Astrocyte (in vitro differentiated cells and primary cell): ENCODE data around the gene NECTIN4. TPM values are rescaled to one million over a fixed set of nuclear protein-coding genes. Genes with fewer than 3 reads are reported as not detected.
A peak's percentile ranks its signal among the peaks of the same experiment; 100 is the strongest.

Source experiments
- DNase-seq: peaks from one replicate; pipeline ENCODE4 v3.0.0-alpha.2; 2010; ENCODE audit warnings: low read depth
- FAIRE-seq: peaks from 2 replicates; lab custom pipeline; 2011; peaks lifted over from hg19 to GRCh38; lab: Jason Lieb, UNC
- H2AFZ ChIP-seq: 2 replicates; pipeline ENCODE4 v1.6.0; 2012; ENCODE audit warnings: low read depth, low read length, inconsistent platforms
- H3K27ac ChIP-seq: 2 replicates; pipeline ENCODE4 v1.5.1; 2011; ENCODE audit warnings: low read depth, low read length, inconsistent platforms
- H3K27me3 ChIP-seq: 2 replicates; pipeline ENCODE4 v1.6.0; 2011; ENCODE audit warnings: low read length, inconsistent platforms; ENCODE audit not compliant: insufficient read depth
- H3K36me3 ChIP-seq: 2 replicates; pipeline ENCODE4 v1.5.1; 2011; ENCODE audit warnings: low read length, inconsistent platforms; ENCODE audit not compliant: insufficient read depth
- H3K4me1 ChIP-seq: 2 replicates; pipeline ENCODE4 v1.5.1; 2011; ENCODE audit warnings: low read length, inconsistent platforms; ENCODE audit not compliant: insufficient read depth
- H3K4me2 ChIP-seq: 2 replicates; pipeline ENCODE4 v1.6.0; 2012; ENCODE audit warnings: low read length, inconsistent platforms
- H3K4me3 ChIP-seq: 2 replicates; pipeline ENCODE4 v1.5.1; 2011; ENCODE audit warnings: low read depth, mild to moderate bottlenecking, low read length, inconsistent platforms; ENCODE audit not compliant: insufficient read depth
- H3K79me2 ChIP-seq: 2 replicates; pipeline ENCODE4 v1.6.0; 2012; ENCODE audit warnings: mild to moderate bottlenecking, low read length, inconsistent platforms; ENCODE audit not compliant: insufficient read depth
- H3K9ac ChIP-seq: 2 replicates; pipeline ENCODE4 v1.6.0; 2012; ENCODE audit warnings: mild to moderate bottlenecking, low read length, inconsistent platforms
- H3K9me3 ChIP-seq: 2 replicates; pipeline ENCODE4 v1.5.1; 2012; ENCODE audit warnings: low read depth, mild to moderate bottlenecking, low read length, inconsistent platforms; ENCODE audit not compliant: insufficient read depth
- H4K20me1 ChIP-seq: 2 replicates; pipeline ENCODE4 v1.6.0; 2012; ENCODE audit warnings: low read length, inconsistent platforms; ENCODE audit not compliant: insufficient read depth
- H3K27ac Mint-ChIP-seq: one replicate; pipeline ENCODE4 v1.8.0; 2021; ENCODE audit warnings: mild to moderate bottlenecking, mixed read lengths; ENCODE audit not compliant: unreplicated experiment
- H3K27me3 Mint-ChIP-seq: one replicate; pipeline ENCODE4 v1.8.0; 2021; ENCODE audit warnings: low read depth, mixed read lengths; ENCODE audit not compliant: unreplicated experiment
- H3K36me3 Mint-ChIP-seq: one replicate; pipeline ENCODE4 v1.8.0; 2021; ENCODE audit warnings: low read depth, mixed read lengths; ENCODE audit not compliant: unreplicated experiment
- H3K4me1 Mint-ChIP-seq: one replicate; pipeline ENCODE4 v1.8.0; 2021; ENCODE audit warnings: low read depth, mixed read lengths; ENCODE audit not compliant: unreplicated experiment
- H3K4me3 Mint-ChIP-seq: one replicate; pipeline ENCODE4 v1.8.0; 2021; ENCODE audit warnings: mild to moderate bottlenecking, moderate library complexity, mixed read lengths; ENCODE audit not compliant: unreplicated experiment
- H3K9me3 Mint-ChIP-seq: one replicate; pipeline ENCODE4 v1.8.0; 2021; ENCODE audit warnings: mild to moderate bottlenecking, mixed read lengths; ENCODE audit not compliant: unreplicated experiment
- CTCF ChIP-seq: IDR thresholded peaks from 2 replicates; pipeline ENCODE4 v1.5.1; 2011; ENCODE audit warnings: low read depth, mild to moderate bottlenecking, inconsistent platforms, low read length, moderate library complexity; ENCODE audit not compliant: insufficient read depth
- EZH2 ChIP-seq: IDR thresholded peaks from 2 replicates; pipeline ENCODE4 v1.6.1; 2012; ENCODE audit warnings: mild to moderate bottlenecking, low read length, inconsistent platforms; ENCODE audit not compliant: insufficient read depth
- total RNA-seq: library from RNA; stranded (reverse); gene quantifications from 2 replicates; pipeline ENCODE4 v1.2.1, GENCODE V29; 2021

Gene NECTIN4
- total RNA-seq, 1 donor from 2014 or later: 1.9 TPM

GRCh38 chr1:161079436-161080110 is 9.8 kb downstream of the NECTIN4 start:
- Mint-ChIP-seq H3K27me3 (no peaks in the 10 kb centered on the region), H3K4me3 (peak overlapping the region; percentile 55), H3K9me3 (peaks cover 7% of the 10 kb centered on the region), H3K36me3 (no peaks in the 10 kb centered on the region), H3K4me1 (peaks cover 42% of the 10 kb centered on the region), H3K27ac (peak overlapping the region; percentile 94)
- TF ChIP-seq EZH2 (no peak), CTCF (no peak)
- FAIRE-seq (no peak), DNase-seq (no peak)
- Histone ChIP-seq H3K4me3 (no peak overlapping the region), H3K9me3 (no peaks in the 10 kb centered on the region), H3K27ac (no peak overlapping the region), H3K79me2 (no peaks in the 10 kb centered on the region), H3K36me3 (no peaks in the 10 kb centered on the region), H3K9ac (no peak overlapping the region), H2AFZ (no peak overlapping the region), H3K27me3 (no peaks in the 10 kb centered on the region), H4K20me1 (no peaks in the 10 kb centered on the region), H3K4me2 (no peak overlapping the region), H3K4me1 (peaks cover 24% of the 10 kb centered on the region)

GRCh38 chr1:161077426-161077825 is 11.9 kb downstream of the NECTIN4 start:
- no peak overlapping the region for H3K4me2 ChIP-seq
- Mint-ChIP-seq H3K4me1 (peaks cover 30% of the 10 kb centered on the region), H3K9me3 (peaks cover 4% of the 10 kb centered on the region), H3K36me3 (peaks cover 7% of the 10 kb centered on the region), H3K27ac (no peak overlapping the region), H3K4me3 (no peak overlapping the region), H3K27me3 (no peaks in the 10 kb centered on the region)
- no peaks in the 10 kb centered on the region for H3K36me3 ChIP-seq
- H2AFZ ChIP-seq: peak overlapping the region; percentile 34
- no peak overlapping the region for H3K4me3 ChIP-seq
- TF ChIP-seq CTCF (no peak), EZH2 (no peak)
- H3K79me2 ChIP-seq: no peaks in the 10 kb centered on the region
- DNase-seq (no peak), FAIRE-seq (no peak)
- no peaks in the 10 kb centered on the region for H3K9me3 ChIP-seq
- no peak overlapping the region for H3K27ac ChIP-seq
- H3K9ac ChIP-seq: no peak overlapping the region
- peaks cover 6% of the 10 kb centered on the region for H3K4me1 ChIP-seq
- H4K20me1 ChIP-seq: no peaks in the 10 kb centered on the region
- H3K27me3 ChIP-seq: no peaks in the 10 kb centered on the region

DNA sequence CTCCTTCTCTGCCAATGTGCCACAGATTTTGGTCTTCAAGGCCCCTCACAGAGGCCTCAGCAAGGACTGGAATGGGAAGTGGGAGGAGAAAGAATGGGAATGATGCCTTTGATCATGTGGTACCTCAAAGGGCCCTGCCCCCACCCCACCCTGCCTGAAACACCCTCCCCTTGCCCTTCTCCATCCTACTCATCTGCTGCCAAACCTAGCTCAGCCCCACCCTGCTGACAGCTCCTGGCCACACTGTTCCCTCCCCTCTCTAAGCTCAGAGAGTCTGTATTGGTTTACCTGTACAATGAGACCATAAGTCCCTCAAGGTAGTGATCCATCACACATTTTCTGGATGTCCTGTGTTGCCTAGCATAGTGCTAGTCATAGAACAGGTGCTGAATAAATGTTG is 12.9 kb downstream of the NECTIN4 start:
- Mint-ChIP-seq H3K9me3 (peaks cover 4% of the 10 kb centered on the region), H3K36me3 (peaks cover 7% of the 10 kb centered on the region), H3K4me1 (peaks cover 31% of the 10 kb centered on the region), H3K4me3 (no peak overlapping the region), H3K27me3 (no peaks in the 10 kb centered on the region), H3K27ac (no peak overlapping the region)
- no peaks in the 10 kb centered on the region for H3K27me3 ChIP-seq
- no peaks in the 10 kb centered on the region for H4K20me1 ChIP-seq
- FAIRE-seq (no peak), DNase-seq (no peak)
- no peak overlapping the region for H3K4me2 ChIP-seq
- H3K4me1 ChIP-seq: peaks cover 6% of the 10 kb centered on the region
- H3K36me3 ChIP-seq: no peaks in the 10 kb centered on the region
- no peak overlapping the region for H2AFZ ChIP-seq
- no peak overlapping the region for H3K27ac ChIP-seq
- no peaks in the 10 kb centered on the region for H3K79me2 ChIP-seq
- no peak for TF ChIP-seq CTCF
- TF ChIP-seq EZH2: no peak
- H3K9ac ChIP-seq: no peak overlapping the region
- H3K9me3 ChIP-seq: no peaks in the 10 kb centered on the region
- H3K4me3 ChIP-seq: no peak overlapping the region
